Sigmoid colon (tissue), 4 donors: Measurements from ENCODE around the gene LDLRAD4.

ENCODE experiments used
- CTCF ChIP-seq, 4 experiments: fragments of 450-650 bp in 3 of 4; fragments of 200-600 bp in 1 of 4; IDR thresholded peaks; one replicate each; pipeline ENCODE4 v1.5.1; 2016 to 2019; ENCODE audit warnings: antibody characterized with exemption in 4 of 4, mild to moderate bottlenecking in 3 of 4, moderate library complexity in 2 of 4
- POLR2A ChIP-seq, 2 donors: fragments of 450-650 bp; IDR thresholded peaks; one replicate each; pipeline ENCODE4 v1.6.1; 2016; ENCODE audit warnings: antibody characterized with exemption in 2 of 2, mild to moderate bottlenecking in 2 of 2, moderate library complexity in 2 of 2
- POLR2AphosphoS5 ChIP-seq, 4 donors: sonication (generic); formaldehyde crosslinking; IDR thresholded peaks; one replicate each; pipeline ENCODE4 v1.6.1; 2017; ENCODE audit warnings: antibody characterized with exemption in 4 of 4

GRCh38 chr18:13379930-13380690, 161.6 kb downstream of the LDLRAD4 start:
- TF ChIP-seq CTCF (IDR thresholded peaks at IDR 0.05) (no peak), POLR2A (IDR thresholded peaks at IDR 0.05) (no peak), POLR2AphosphoS5 (IDR thresholded peaks at IDR 0.05) (no peak)
